Esophagus squamous epithelium (tissue), 4 donors: Measurements from ENCODE around the gene SLC26A11.

Experiments used
- POLR2A ChIP-seq, 4 donors: fragments of 450-650 bp; IDR thresholded peaks; one replicate each; pipeline ENCODE4 v1.6.1; 2017; ENCODE audit warnings: antibody characterized with exemption in 4 of 4, mild to moderate bottlenecking in 4 of 4, moderate library complexity in 3 of 4
- TF ChIP-seq, protein P1 (sequence below), 6 experiments: fragments of 450-650 bp in 4 of 6; fragments of 200-600 bp in 2 of 6; sonication (generic) in 2 of 6; IDR thresholded peaks; one replicate each; pipeline ENCODE4 v1.5.1; 2016 to 2019; ENCODE audit warnings: antibody characterized with exemption in 6 of 6, mild to moderate bottlenecking in 4 of 6, moderate library complexity in 4 of 6

DNA sequence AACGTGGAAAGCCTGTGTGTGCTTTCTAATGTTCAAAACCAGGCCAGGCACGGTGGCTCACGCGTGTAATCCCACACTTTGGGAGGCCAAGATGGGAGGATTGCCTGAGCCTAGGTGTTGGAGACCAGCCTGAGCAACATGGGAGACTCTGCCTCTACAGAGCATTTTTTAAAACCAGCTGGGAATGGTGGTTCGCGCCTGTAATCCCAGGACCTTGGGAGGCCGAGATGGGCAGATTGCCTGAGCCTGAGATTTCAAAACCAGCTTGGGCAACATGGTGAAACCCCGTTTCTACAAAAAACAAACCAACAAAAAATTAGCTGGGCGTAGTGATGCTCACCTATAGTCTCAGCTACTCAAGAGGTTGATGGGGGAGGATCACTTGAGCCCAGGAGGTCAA, 66.8 kb downstream of the SLC26A11 start:
- TF ChIP-seq, protein P1, sequence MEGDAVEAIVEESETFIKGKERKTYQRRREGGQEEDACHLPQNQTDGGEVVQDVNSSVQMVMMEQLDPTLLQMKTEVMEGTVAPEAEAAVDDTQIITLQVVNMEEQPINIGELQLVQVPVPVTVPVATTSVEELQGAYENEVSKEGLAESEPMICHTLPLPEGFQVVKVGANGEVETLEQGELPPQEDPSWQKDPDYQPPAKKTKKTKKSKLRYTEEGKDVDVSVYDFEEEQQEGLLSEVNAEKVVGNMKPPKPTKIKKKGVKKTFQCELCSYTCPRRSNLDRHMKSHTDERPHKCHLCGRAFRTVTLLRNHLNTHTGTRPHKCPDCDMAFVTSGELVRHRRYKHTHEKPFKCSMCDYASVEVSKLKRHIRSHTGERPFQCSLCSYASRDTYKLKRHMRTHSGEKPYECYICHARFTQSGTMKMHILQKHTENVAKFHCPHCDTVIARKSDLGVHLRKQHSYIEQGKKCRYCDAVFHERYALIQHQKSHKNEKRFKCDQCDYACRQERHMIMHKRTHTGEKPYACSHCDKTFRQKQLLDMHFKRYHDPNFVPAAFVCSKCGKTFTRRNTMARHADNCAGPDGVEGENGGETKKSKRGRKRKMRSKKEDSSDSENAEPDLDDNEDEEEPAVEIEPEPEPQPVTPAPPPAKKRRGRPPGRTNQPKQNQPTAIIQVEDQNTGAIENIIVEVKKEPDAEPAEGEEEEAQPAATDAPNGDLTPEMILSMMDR (IDR thresholded peaks at IDR 0.05): no peak
- TF ChIP-seq POLR2A (IDR thresholded peaks at IDR 0.05): no peak
